SK-N-SH treated with all-trans-retinoic acid at 6 μM for 48 hours (cell line): ENCODE data around the gene NME9.

Experiments used
- ATAC-seq: fragments of 200-7000 bp; cut with Tn5 transposase; 3 replicates; pipeline ENCODE4 v1.9.1; 2020; ENCODE audit warnings: mild to moderate bottlenecking, moderate library complexity
- ARNTL ChIP-seq: fragments of 450-650 bp; formaldehyde crosslinking; IDR thresholded peaks from 2 replicates; pipeline ENCODE4 v1.5.0; 2020; ENCODE audit warnings: low read depth, mild to moderate bottlenecking, moderate library complexity, borderline replicate concordance
- CSDC2 ChIP-seq: fragments of 250-450 bp; sonication (Bioruptor Pico); IDR thresholded peaks from 2 replicates; pipeline ENCODE4 v1.5.0; 2020; ENCODE audit warnings: mild to moderate bottlenecking, moderate library complexity
- GLIS3 ChIP-seq: fragments of 250-450 bp; sonication (Bioruptor Pico); IDR thresholded peaks from 2 replicates; pipeline ENCODE4 v1.5.0; 2020; ENCODE audit warnings: mild to moderate bottlenecking, moderate library complexity
- ISL1 ChIP-seq: fragments of 250-450 bp; sonication (Bioruptor Pico); IDR thresholded peaks from 2 replicates; pipeline ENCODE4 v2.1.2; 2022; ENCODE audit warnings: mild to moderate bottlenecking, moderate library complexity
- OSR1 ChIP-seq: fragments of 250-450 bp; sonication (Bioruptor Pico); IDR thresholded peaks from 2 replicates; pipeline ENCODE4 v1.8.0; 2022; ENCODE audit warnings: moderate library complexity, mild to moderate bottlenecking, inconsistent platforms
- POU6F1 ChIP-seq: fragments of 250-450 bp; sonication (Bioruptor Pico); IDR thresholded peaks from 2 replicates; pipeline ENCODE4 v1.8.0; 2021; ENCODE audit warnings: low read depth, mild to moderate bottlenecking, moderate library complexity, borderline replicate concordance
- PPARA ChIP-seq: fragments of 250-450 bp; sonication (Bioruptor Pico); IDR thresholded peaks from 2 replicates; pipeline ENCODE4 v1.5.0; 2020; ENCODE audit warnings: mild to moderate bottlenecking, borderline replicate concordance
- RARB ChIP-seq: fragments of 250-450 bp; sonication (Bioruptor Pico); IDR thresholded peaks from 2 replicates; pipeline ENCODE4 v1.8.0; 2021; ENCODE audit warnings: mild to moderate bottlenecking, moderate library complexity
- SNAI2 ChIP-seq: fragments of 250-450 bp; sonication (Bioruptor Pico); IDR thresholded peaks from 2 replicates; pipeline ENCODE4 v1.5.0; 2020; ENCODE audit warnings: mild to moderate bottlenecking, moderate library complexity
- TCF4 ChIP-seq: fragments of 250-450 bp; sonication (Bioruptor Pico); IDR thresholded peaks from 2 replicates; pipeline ENCODE4 v1.8.0; 2021; ENCODE audit warnings: mild to moderate bottlenecking, moderate library complexity, borderline replicate concordance
- TOX ChIP-seq: fragments of 250-450 bp; sonication (Bioruptor Pico); IDR thresholded peaks from 2 replicates; pipeline ENCODE4 v1.8.0; 2021; ENCODE audit warnings: mild to moderate bottlenecking, moderate library complexity, borderline replicate concordance
- TSHZ2 ChIP-seq: fragments of 250-450 bp; sonication (Bioruptor Pico); IDR thresholded peaks from 2 replicates; pipeline ENCODE4 v1.5.0; 2020; ENCODE audit warnings: mild to moderate bottlenecking, moderate library complexity
- ZC3H10 ChIP-seq: fragments of 250-450 bp; sonication (Bioruptor Pico); IDR thresholded peaks from 2 replicates; pipeline ENCODE4 v1.5.1; 2021; ENCODE audit warnings: mild to moderate bottlenecking, moderate library complexity
- ZFP3 ChIP-seq: fragments of 250-450 bp; sonication (Bioruptor Pico); IDR thresholded peaks from 2 replicates; pipeline ENCODE4 v1.5.0; 2020; ENCODE audit warnings: mild to moderate bottlenecking, moderate library complexity
- ZFP30 ChIP-seq: fragments of 450-650 bp; formaldehyde crosslinking; IDR thresholded peaks from 2 replicates; pipeline ENCODE4 v1.5.0; 2022; ENCODE audit warnings: mild to moderate bottlenecking, moderate library complexity
- ZNF565 ChIP-seq: fragments of 450-650 bp; formaldehyde crosslinking; conservative IDR thresholded peaks from 2 replicates; pipeline ENCODE4 v1.5.0; 2020; ENCODE audit warnings: low read depth, mild to moderate bottlenecking, moderate library complexity
- ZNF70 ChIP-seq: fragments of 450-650 bp; formaldehyde crosslinking; IDR thresholded peaks from 2 replicates; pipeline ENCODE4 v1.5.0; 2020; ENCODE audit warnings: mild to moderate bottlenecking, moderate library complexity
- ZNF8 ChIP-seq: fragments of 450-650 bp; formaldehyde crosslinking; IDR thresholded peaks from 2 replicates; pipeline ENCODE4 v1.5.0; 2020; ENCODE audit warnings: mild to moderate bottlenecking, moderate library complexity
- TF ChIP-seq, protein P1 (sequence below): fragments of 250-450 bp; sonication (Bioruptor Pico); IDR thresholded peaks from 2 replicates; pipeline ENCODE4 v1.5.1; 2020; ENCODE audit warnings: low read depth, mild to moderate bottlenecking, moderate library complexity

Gene NME9

GRCh38 chr3:138371070-138371965 lies 41.7 kb upstream of the NME9 start (continued):
- no peak for TF ChIP-seq TSHZ2 (CRISPR knock-in tag)
- TF ChIP-seq ARNTL (CRISPR knock-in tag), result no peak
- TF ChIP-seq PPARA (CRISPR knock-in tag), result no peak
- no peak for TF ChIP-seq ISL1 (CRISPR knock-in tag)
- TF ChIP-seq ZNF70 (CRISPR knock-in tag), result no peak
- TF ChIP-seq ZNF8 (CRISPR knock-in tag), result no peak
- TF ChIP-seq TOX (CRISPR knock-in tag), result no peak

DNA sequence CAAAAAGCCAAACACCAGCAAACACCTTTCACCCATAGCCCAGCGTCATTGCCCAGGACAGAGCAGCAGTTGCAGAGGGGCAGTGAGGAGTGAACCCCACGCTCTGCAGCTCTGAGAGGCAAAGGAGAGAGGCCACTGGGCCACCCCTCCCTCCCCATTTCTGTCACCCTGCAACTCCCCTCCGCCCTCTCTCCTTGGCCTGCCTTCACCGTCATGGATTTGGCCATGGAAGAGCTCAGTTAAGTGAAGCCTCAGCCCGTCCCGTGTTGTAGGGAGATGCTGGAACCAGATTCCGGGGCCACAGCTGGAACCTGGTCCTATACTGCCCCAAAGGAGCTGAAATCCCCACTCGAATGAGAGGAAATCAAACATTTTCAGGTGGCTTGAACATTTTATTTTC lies 40.7 kb upstream of the NME9 start:
- no peak for TF ChIP-seq ARNTL (CRISPR knock-in tag)
- TF ChIP-seq ZNF8 (CRISPR knock-in tag), result no peak
- TF ChIP-seq SNAI2 (CRISPR knock-in tag), result no peak
- TF ChIP-seq CSDC2, result no peak
- no peak for TF ChIP-seq PPARA (CRISPR knock-in tag)
- TF ChIP-seq, protein P1, sequence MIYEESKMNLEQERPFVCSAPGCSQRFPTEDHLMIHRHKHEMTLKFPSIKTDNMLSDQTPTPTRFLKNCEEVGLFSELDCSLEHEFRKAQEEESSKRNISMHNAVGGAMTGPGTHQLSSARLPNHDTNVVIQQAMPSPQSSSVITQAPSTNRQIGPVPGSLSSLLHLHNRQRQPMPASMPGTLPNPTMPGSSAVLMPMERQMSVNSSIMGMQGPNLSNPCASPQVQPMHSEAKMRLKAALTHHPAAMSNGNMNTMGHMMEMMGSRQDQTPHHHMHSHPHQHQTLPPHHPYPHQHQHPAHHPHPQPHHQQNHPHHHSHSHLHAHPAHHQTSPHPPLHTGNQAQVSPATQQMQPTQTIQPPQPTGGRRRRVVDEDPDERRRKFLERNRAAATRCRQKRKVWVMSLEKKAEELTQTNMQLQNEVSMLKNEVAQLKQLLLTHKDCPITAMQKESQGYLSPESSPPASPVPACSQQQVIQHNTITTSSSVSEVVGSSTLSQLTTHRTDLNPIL (CRISPR knock-in tag), result no peak
- no peak for TF ChIP-seq OSR1 (CRISPR knock-in tag)
- TF ChIP-seq TCF4, result no peak
- no peak for TF ChIP-seq ZC3H10 (CRISPR knock-in tag)
- no peak for TF ChIP-seq ZNF565 (CRISPR knock-in tag)
- TF ChIP-seq TSHZ2 (CRISPR knock-in tag), result no peak
- TF ChIP-seq GLIS3, result no peak
- no peak for TF ChIP-seq RARB
- no peak for TF ChIP-seq ZFP3 (CRISPR knock-in tag)
- no peak for TF ChIP-seq POU6F1 (CRISPR knock-in tag)
- no peak for TF ChIP-seq TOX (CRISPR knock-in tag)
- no peak for ATAC-seq

GRCh38 chr3:138369151-138369900 lies 39.7 kb upstream of the NME9 start:
- ATAC-seq, result no peak
- TF ChIP-seq ZNF70 (CRISPR knock-in tag), result no peak
- TF ChIP-seq ZFP30 (CRISPR knock-in tag), result no peak
- TF ChIP-seq OSR1 (CRISPR knock-in tag), result no peak
- no peak for TF ChIP-seq CSDC2
- no peak for TF ChIP-seq ZNF565 (CRISPR knock-in tag)
- no peak for TF ChIP-seq GLIS3
- no peak for TF ChIP-seq SNAI2 (CRISPR knock-in tag)
- no peak for TF ChIP-seq ZC3H10 (CRISPR knock-in tag)
- TF ChIP-seq POU6F1 (CRISPR knock-in tag), result no peak
- no peak for TF ChIP-seq ISL1 (CRISPR knock-in tag)
- TF ChIP-seq ZFP3 (CRISPR knock-in tag), result no peak
- TF ChIP-seq RARB, result no peak
- no peak for TF ChIP-seq ARNTL (CRISPR knock-in tag)
